Activated gamma-delta T cell treated with anti-CD3 and anti-CD28 coated beads, Interleukin-2, amount 50 U/mL, for 16 hours (primary cell): ENCODE data around the gene KLK10.

Experiments
- DNase-seq: peaks from one replicate; pipeline ENCODE4 v3.0.0-alpha.2; 2020; ENCODE audit warnings: low read depth

KLK10 gene

DNA sequence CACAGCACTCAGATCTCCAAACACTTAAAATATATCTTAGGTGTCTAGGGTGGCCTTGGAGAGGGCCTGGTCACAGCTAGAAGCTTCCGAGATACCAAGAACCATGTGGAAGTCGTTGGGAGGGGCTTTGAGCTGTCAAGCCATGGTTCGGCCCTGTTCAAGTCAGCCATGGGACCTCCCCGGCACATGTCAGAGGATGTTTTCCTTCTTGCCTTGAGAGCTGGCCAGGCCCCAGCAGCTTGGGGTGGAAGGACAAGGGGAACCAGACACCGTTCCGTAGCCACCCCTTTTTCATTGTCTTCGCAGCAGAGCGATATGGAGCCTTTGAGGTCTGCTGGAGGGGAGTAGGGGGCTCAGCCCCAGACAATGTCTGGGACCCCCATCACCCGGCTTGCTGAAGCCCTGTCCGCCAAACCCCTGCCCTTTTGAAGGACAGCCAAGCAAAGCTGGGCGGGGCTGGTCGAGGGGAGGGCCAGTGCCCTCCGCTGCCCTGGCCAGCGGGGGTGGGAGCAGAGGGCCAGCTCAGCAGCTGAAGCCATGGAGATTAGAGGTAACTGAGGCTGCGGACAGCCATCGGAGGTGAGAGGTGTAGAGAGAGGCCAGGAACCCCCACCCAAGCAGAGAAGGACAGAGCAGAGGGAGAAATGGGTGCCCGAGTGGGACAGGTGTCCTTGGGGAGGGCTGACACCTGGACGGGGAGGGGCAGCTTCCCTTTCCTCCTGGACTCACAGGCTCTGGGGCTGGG is 6.5 kb upstream of the KLK10 start:
- DNase-seq, result no peak

DNA sequence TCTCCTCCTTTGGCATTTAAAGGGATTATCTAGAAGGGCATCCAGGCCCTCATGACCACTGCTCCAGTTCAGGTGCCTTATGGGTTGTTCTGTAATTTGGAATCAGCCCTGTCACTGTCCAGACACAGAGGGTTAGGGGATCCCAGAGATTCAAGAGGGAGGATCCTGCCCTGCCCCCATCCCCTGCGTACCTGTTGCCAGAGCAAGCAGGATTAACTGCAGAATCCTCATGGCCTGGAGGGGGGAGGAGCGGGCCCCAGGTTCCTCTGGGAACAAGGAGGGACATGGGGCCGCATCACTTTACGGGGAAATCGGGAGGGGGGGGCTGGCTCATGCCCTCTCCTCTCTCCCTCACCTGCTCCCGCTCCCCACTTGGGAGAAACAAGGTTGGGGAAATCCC is 5.9 kb upstream of the KLK10 start:
- no peak for DNase-seq

DNA sequence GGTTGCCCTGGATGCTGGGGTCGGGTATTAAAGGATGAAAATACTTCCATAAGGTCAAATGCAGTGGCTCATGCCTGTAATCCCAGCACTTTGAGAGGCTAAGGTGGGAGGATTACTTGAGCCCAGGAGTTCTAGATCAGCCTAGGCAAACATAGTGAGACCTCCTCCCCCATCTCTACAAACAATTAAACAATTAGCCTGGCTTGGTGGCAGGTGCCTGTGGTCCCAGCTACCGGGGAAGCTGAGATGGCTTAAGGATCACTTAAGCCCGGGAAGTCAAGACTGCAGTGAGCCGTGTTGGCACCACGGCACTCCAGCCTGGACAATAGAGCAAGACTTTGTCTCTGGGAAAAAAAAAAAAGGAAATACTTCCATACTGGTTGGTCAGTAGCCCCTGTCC is 5.4 kb upstream of the KLK10 start:
- no peak for DNase-seq

DNA sequence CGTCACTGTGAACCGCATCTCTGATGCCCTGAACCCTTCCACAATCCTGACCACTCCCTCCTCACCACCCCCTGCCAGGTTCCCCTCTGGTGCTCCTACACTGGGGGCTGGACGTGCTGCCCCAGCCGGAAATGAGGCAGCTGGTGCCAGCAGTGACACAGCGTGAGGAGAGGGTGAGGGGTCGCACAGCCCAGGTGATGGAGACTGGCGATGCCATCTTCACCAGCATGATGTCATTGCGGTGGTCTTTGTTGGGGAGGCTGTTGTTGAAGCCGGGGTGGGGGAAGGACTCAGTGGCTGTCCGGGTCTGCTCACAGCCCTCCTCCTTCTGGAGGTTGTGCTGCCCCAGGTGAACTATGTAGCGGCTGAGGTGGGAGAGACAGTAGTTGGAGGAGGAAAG is 4.4 kb upstream of the KLK10 start:
- DNase-seq, result no peak

- DNase-seq, result no peak
These were observed 3.0 kb upstream of the KLK10 start for GRCh38 chr19:51022526-51022925.

DNA sequence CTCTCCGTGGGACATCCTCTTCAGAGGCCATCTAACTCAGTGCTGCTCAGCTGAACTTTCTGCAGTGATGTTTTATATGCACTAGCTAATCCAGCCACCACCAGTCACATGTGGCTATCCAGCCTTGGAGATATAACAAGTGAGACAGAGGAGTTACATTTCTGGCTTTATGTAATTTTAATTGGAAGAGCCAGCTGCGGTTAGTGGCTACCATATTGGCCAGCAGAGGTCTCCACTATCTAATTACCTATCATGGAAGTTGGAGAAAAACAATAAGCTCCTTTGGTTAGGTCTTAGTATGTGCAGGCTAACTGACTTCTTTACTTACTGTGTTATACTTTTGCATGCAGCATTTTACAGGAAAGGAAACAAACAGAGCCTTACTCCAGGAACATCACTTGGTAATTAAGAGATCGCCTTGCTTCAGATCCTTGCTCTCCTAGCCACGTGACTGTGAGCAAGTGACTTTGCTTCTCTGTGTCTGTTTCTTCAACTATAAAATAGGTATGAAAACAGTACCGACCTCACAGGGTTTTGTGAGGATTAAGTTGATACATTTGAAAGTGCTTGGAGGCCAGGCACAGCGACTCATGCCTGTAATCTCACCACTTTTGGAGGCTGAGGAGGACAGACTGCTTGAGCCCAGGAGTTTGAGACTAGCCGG is 1.6 kb upstream of the KLK10 start:
- no peak for DNase-seq

GRCh38 chr19:51018745-51019543 is 565 bp downstream of the KLK10 start:
- no peak for DNase-seq

GRCh38 chr19:51016798-51017683 is 2.5 kb downstream of the KLK10 start:
- peak; percentile 14 for DNase-seq

- no peak for DNase-seq
These were observed 3.7 kb downstream of the KLK10 start for GRCh38 chr19:51015691-51016267.

- DNase-seq, result no peak
These were observed 5.3 kb downstream of the KLK10 start for GRCh38 chr19:51014242-51014641.

DNA sequence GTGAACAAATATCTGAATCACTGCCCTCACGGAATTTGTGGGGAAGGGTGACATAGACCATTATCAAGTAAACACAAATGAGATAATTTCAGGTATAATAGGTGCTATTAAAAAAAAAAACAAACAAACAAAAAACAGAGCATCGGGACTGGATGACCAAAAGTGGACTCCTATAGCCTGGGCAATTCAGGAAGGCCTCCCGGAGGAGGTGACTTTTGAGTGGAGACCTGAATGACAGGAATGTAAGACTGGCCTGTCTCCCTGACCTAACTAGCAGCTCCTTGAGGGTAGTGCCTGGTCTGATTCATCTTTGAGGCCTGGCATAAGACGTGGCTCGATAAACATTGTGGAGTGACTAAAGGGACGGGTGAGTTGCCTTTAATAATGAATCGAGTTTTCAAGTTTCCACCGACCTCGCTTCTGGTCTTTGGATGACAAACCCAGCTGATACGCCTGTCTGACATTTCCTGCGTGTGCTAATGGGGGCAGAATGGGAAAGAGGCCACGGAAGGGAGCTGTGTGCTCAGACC is 6.8 kb downstream of the KLK10 start:
- no peak for DNase-seq

- DNase-seq, result no peak
These were observed 9.3 kb downstream of the KLK10 start for GRCh38 chr19:51010066-51010795.

GRCh38 chr19:51009061-51009891 is 10.2 kb downstream of the KLK10 start:
- DNase-seq, result no peak

GRCh38 chr19:51007488-51007887 is 12.0 kb downstream of the KLK10 start:
- no peak for DNase-seq

DNA sequence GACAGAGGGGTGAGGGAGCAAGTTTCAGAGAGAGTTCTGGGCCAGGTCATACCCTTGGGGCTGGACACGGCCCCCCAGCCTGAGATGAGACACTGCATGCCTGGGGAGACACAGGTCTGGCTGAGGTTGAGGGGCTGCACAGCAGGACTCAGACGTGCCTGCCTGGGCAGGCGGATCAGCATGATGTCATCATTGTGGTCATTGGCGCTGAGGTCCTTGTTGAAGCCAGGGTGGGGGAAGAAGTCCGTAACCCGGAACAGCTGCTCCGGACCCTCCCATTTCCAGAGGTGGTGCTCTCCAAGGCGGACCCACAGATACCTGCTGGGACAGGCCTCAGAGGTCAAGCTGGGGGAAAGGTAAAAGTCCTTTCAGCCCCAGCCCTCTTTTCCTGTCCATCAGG is 13.1 kb downstream of the KLK10 start:
- DNase-seq, result no peak

- no peak for DNase-seq
These were observed 14.3 kb downstream of the KLK10 start for GRCh38 chr19:51005248-51005647.

DNA sequence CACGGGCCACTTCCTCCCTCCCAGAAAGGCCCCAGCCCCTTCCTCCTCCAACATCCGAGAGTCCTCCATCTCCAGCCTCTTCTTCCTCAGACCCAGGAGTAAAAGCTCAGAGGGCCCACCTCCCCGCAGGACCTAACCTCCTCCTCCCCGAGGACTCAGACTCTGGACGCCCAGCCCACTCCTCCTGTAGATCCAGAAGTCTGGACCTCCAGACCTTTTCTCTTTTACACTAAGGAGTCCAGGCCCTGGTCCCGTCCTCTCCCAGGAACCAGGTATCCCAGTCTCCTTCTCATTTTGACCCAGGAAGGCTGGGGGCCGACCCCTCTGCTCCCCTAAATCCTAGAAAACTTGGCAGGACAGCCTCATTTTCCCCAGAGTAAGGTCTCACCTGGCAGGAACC is 16.2 kb downstream of the KLK10 start:
- DNase-seq, result no peak

GRCh38 chr19:51002542-51003311 is 16.8 kb downstream of the KLK10 start:
- DNase-seq, result no peak

- DNase-seq, result no peak
These were observed 17.4 kb downstream of the KLK10 start for GRCh38 chr19:51002089-51002532.
